Measurements from ENCODE around the gene OFD1.

- TF ChIP-seq CTCF (IDR thresholded peaks at IDR 0.05): no peak
- TF ChIP-seq POLR2AphosphoS5 (IDR thresholded peaks at IDR 0.05): no peak
Observed at GRCh38 chrX:13797512-13797911, 63.0 kb downstream of the OFD1 start.

Data from prostate gland (tissue), 2 donors.